ENCODE results near the gene DUOX2.

Gene DUOX2

DNA sequence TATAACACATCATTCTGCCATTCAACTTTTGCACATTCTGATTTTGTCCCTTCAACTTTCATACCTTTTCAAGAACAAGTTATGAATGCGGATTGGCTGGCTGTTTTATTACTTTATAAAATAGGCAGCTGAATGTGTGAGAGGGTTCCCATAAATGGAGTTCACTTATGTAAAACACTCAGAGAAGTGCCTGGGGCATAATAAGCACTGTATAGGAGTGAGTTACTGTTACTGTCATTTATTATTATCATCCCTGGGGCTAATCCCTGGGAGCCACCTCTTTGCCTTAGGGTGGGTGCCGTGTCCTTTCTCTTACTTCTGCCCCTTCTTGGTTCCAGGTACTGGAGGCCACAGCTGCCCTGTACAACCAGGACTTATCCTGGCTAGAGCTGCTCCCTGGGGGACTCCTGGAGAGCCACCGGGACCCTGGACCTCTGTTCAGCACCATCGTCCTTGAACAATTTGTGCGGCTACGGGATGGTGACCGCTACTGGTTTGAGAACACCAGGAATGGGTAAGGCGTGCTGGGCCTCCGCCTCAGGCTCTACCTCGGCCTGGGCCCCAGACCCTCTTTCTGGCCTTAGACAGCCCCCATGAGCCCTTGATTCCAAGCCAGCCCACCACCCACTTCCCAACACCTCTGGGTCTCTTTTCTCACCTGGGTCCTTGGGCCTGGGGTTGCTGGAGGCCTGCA lies 26.7 kb upstream of the DUOX2 start:
- no peak for TF ChIP-seq REST (IDR thresholded peaks at IDR 0.05; ENCODE audit: low read depth)
- TF ChIP-seq EGR1 (IDR thresholded peaks at IDR 0.05): no peak
- TF ChIP-seq, protein P1, sequence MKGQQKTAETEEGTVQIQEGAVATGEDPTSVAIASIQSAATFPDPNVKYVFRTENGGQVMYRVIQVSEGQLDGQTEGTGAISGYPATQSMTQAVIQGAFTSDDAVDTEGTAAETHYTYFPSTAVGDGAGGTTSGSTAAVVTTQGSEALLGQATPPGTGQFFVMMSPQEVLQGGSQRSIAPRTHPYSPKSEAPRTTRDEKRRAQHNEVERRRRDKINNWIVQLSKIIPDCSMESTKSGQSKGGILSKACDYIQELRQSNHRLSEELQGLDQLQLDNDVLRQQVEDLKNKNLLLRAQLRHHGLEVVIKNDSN (IDR thresholded peaks at IDR 0.05): no peak
- no peak for TF ChIP-seq ZBTB7A (IDR thresholded peaks at IDR 0.05; ENCODE audit: low read depth)
- TF ChIP-seq TCF12 (IDR thresholded peaks at IDR 0.05; ENCODE audit: low read depth): no peak
- TF ChIP-seq MAX (IDR thresholded peaks at IDR 0.05): no peak
- TF ChIP-seq TAF1 (IDR thresholded peaks at IDR 0.05; ENCODE audit: low read depth): no peak
- no peak for TF ChIP-seq CREB1 (IDR thresholded peaks at IDR 0.05; ENCODE audit: low read depth)
- no peak for TF ChIP-seq FOXM1 (IDR thresholded peaks at IDR 0.05; ENCODE audit: borderline replicate concordance, low read depth)
- no peak for TF ChIP-seq TEAD4 (IDR thresholded peaks at IDR 0.05)
- TF ChIP-seq YY1 (IDR thresholded peaks at IDR 0.05; ENCODE audit: low read depth): no peak
- no peak for TF ChIP-seq CEBPB (IDR thresholded peaks at IDR 0.05)
- no peak for TF ChIP-seq RAD21 (IDR thresholded peaks at IDR 0.05; ENCODE audit: low read depth)

DNA sequence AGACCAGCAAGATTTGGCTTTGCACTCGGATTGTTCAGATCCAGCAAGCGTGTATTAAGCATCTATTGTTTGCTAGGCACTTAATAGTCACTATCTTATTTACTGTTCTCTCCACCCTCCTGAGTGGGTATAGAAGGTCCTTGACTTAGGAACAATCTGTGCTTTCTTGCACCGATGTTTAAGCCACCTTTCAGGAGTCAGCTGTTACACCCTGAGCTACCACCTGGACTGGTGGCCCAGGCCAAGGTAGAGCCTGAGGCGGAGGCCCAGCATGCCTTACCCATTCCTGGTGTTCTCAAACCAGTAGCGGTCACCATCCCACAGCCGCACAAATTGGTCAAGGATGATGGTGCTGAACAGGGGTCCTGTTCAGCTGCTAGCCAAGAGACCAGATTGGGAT lies 25.8 kb upstream of the DUOX2 start:
- TF ChIP-seq CREB1 (IDR thresholded peaks at IDR 0.05; ENCODE audit: low read depth) (no peak), FOXM1 (IDR thresholded peaks at IDR 0.05; ENCODE audit: borderline replicate concordance, low read depth) (no peak), TCF12 (IDR thresholded peaks at IDR 0.05; ENCODE audit: low read depth) (no peak), TEAD4 (IDR thresholded peaks at IDR 0.05) (no peak), YY1 (IDR thresholded peaks at IDR 0.05; ENCODE audit: low read depth) (no peak), TAF1 (IDR thresholded peaks at IDR 0.05; ENCODE audit: low read depth) (no peak), REST (IDR thresholded peaks at IDR 0.05; ENCODE audit: low read depth) (no peak), EP300 (IDR thresholded peaks at IDR 0.05; ENCODE audit: borderline replicate concordance) (no peak), MAX (IDR thresholded peaks at IDR 0.05) (no peak), ZBTB7A (IDR thresholded peaks at IDR 0.05; ENCODE audit: low read depth) (no peak), RAD21 (IDR thresholded peaks at IDR 0.05; ENCODE audit: low read depth) (no peak), CEBPB (IDR thresholded peaks at IDR 0.05) (no peak), NFIC (IDR thresholded peaks at IDR 0.05) (no peak), EGR1 (IDR thresholded peaks at IDR 0.05) (no peak)
- TF ChIP-seq, protein P1 (IDR thresholded peaks at IDR 0.05): no peak

DNA sequence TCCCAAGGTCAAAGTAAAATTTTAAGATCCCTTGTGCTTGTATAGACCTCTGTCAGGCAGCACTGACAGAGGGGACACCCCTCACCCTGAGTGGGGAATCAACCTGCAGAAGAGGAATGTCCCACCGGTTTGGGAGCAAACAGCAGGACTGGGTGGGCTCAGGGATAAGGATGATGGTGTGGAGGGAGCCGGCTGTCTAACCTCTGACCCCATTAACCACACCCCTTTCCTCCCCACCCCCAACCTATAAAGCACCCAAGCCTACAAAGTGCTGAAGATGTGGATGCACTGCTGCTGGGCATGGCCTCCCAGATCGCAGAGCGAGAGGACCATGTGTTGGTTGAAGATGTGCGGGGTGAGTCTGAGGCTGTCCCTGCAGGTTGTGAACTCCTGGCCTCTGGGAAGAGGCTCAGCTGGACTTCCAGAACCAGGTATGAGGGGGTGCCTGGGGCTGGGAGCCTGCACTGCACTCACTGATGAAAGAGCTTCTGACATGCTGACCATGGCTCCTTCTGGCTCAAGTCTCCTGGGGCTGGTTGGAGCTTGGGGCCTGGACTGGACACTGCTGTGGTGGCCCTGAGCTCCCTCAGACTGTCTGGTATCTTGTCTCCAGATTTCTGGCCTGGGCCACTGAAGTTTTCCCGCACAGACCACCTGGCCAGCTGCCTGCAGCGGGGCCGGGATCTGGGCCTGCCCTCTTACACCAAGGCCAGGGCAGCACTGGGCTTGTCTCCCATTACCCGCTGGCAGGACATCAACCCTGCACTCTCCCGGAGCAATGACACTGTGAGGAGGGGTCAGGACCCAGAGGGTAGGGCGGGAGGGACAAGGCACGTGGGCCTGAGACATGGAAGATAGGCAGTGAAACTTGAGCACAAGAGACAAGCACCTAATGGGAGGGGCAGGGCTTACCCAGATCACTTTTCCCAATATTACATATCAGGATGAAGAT lies 25.1 kb upstream of the DUOX2 start:
- no peak for TF ChIP-seq CEBPB (IDR thresholded peaks at IDR 0.05)
- no peak for TF ChIP-seq TEAD4 (IDR thresholded peaks at IDR 0.05)
- no peak for TF ChIP-seq EGR1 (IDR thresholded peaks at IDR 0.05)
- TF ChIP-seq NFIC (IDR thresholded peaks at IDR 0.05): no peak
- no peak for TF ChIP-seq RAD21 (IDR thresholded peaks at IDR 0.05; ENCODE audit: low read depth)
- no peak for TF ChIP-seq ZBTB7A (IDR thresholded peaks at IDR 0.05; ENCODE audit: low read depth)
- TF ChIP-seq FOXM1 (IDR thresholded peaks at IDR 0.05; ENCODE audit: borderline replicate concordance, low read depth): no peak
- TF ChIP-seq MAX (IDR thresholded peaks at IDR 0.05): no peak
- TF ChIP-seq EP300 (IDR thresholded peaks at IDR 0.05; ENCODE audit: borderline replicate concordance): no peak
- TF ChIP-seq TAF1 (IDR thresholded peaks at IDR 0.05; ENCODE audit: low read depth): no peak
- TF ChIP-seq CREB1 (IDR thresholded peaks at IDR 0.05; ENCODE audit: low read depth): no peak
- TF ChIP-seq YY1 (IDR thresholded peaks at IDR 0.05; ENCODE audit: low read depth): no peak
- no peak for TF ChIP-seq REST (IDR thresholded peaks at IDR 0.05; ENCODE audit: low read depth)
- TF ChIP-seq, protein P1 (IDR thresholded peaks at IDR 0.05): no peak
- no peak for TF ChIP-seq TCF12 (IDR thresholded peaks at IDR 0.05; ENCODE audit: low read depth)
